CD4-positive, alpha-beta T cell treated with Interleukin-15 for 1 hour (primary cell): ENCODE results near the gene OVCH1.
"Not testable (repeated sequence)": the region's sequence is repeated elsewhere in the genome, so short reads cannot be mapped to it uniquely, and the experiment has no call there.

ENCODE experiments used
- DNase-seq: peaks from one replicate; pipeline ENCODE4 v3.0.0-alpha.2; 2020

The OVCH1 gene

GRCh38 chr12:29499235-29499634 lies 1.7 kb upstream of the OVCH1 start:
- no peak for DNase-seq

- no peak for DNase-seq
Observed at GRCh38 chr12:29492891-29493290, 4.6 kb downstream of the OVCH1 start.

GRCh38 chr12:29486972-29487371 lies 10.5 kb downstream of the OVCH1 start:
- no peak for DNase-seq

GRCh38 chr12:29463198-29463597 lies 34.3 kb downstream of the OVCH1 start:
- DNase-seq: no peak

GRCh38 chr12:29460082-29460481 lies 37.4 kb downstream of the OVCH1 start:
- DNase-seq: no peak

GRCh38 chr12:29455087-29455486 lies 42.4 kb downstream of the OVCH1 start:
- DNase-seq: no peak

GRCh38 chr12:29451888-29452287 lies 45.6 kb downstream of the OVCH1 start:
- no peak for DNase-seq

GRCh38 chr12:29448157-29448556 lies 49.3 kb downstream of the OVCH1 start:
- no peak for DNase-seq

- DNase-seq: no peak
Observed at GRCh38 chr12:29447285-29447975, 50.1 kb downstream of the OVCH1 start.

- DNase-seq: no peak
Observed at GRCh38 chr12:29439506-29439905, 58.0 kb downstream of the OVCH1 start.

GRCh38 chr12:29438752-29439408 lies 58.6 kb downstream of the OVCH1 start:
- no peak for DNase-seq

- DNase-seq: no peak
Observed at GRCh38 chr12:29437575-29437974, 59.9 kb downstream of the OVCH1 start.

GRCh38 chr12:29436815-29437214 lies 60.7 kb downstream of the OVCH1 start:
- not testable (repeated sequence) for DNase-seq

GRCh38 chr12:29431513-29431912 lies 66.0 kb downstream of the OVCH1 start:
- no peak for DNase-seq

- DNase-seq: no peak
Observed at GRCh38 chr12:29430716-29431044, 66.8 kb downstream of the OVCH1 start.

GRCh38 chr12:29429999-29430715 lies 67.3 kb downstream of the OVCH1 start:
- no peak for DNase-seq

GRCh38 chr12:29428633-29429032 lies 68.9 kb downstream of the OVCH1 start:
- DNase-seq: no peak

GRCh38 chr12:29427964-29428363 lies 69.5 kb downstream of the OVCH1 start:
- DNase-seq: no peak

- DNase-seq: no peak
Observed at GRCh38 chr12:29426498-29426897, 71.0 kb downstream of the OVCH1 start.

- DNase-seq: no peak
Observed at GRCh38 chr12:29425722-29426121, 71.8 kb downstream of the OVCH1 start.

- no peak for DNase-seq
Observed at GRCh38 chr12:29416748-29417147, 80.7 kb downstream of the OVCH1 start.

GRCh38 chr12:29415111-29415510 lies 82.4 kb downstream of the OVCH1 start:
- DNase-seq: no peak

- no peak for DNase-seq
Observed at GRCh38 chr12:29414368-29414767, 83.1 kb downstream of the OVCH1 start.

GRCh38 chr12:29405561-29405960 lies 91.9 kb downstream of the OVCH1 start:
- DNase-seq: no peak
